ENCODE measurements around the gene ZBTB7C. TPM values are rescaled to one million over a fixed set of nuclear protein-coding genes. Genes with fewer than 3 reads are reported as not detected.

Gene ZBTB7C
- total RNA-seq, 1 donor from 2014 or later, result 0.56 TPM

DNA sequence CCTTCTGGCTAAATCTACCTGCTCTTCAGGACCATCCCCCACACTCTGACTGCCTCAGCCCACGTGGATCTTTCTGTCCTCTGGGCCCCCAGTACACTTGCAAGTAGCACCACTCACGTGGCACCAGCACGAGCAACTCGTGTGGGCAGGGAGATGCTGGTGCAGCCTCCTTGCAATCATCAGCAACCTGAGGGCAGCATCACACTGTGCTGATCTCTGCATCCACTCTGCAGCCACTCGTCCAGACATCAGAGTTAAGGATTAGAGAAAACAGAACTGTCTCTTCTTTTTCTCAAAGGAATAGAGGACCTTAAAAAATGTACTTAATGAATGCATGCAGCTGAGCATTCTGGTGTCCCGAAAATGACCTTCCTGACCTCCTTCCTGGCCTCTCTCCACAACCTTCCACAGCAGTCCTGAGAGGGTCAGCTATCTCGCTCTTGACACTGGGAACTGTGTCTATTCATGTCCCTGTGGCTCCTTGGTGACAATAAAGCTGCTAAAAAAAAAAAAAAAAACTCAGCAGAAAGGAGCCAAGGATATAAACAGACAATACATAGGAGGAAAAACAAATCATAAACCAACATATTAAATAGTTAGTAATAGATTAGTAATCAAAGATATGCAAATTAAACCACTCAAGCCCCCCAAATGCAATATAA is 145.9 kb downstream of the ZBTB7C start:
- H3K4me1 Mint-ChIP-seq, result no peaks in the 10 kb centered on the region
- intact Hi-C loops (cut with micrococcal nuclease), result no loop called here
- H3K36me3 Mint-ChIP-seq (ENCODE audit: low read depth), result no peaks in the 10 kb centered on the region
- H3K9me3 Mint-ChIP-seq, result no peaks in the 10 kb centered on the region
- DNase-seq, result no peak
- peaks cover 8% of the 10 kb centered on the region for H3K27me3 Mint-ChIP-seq
- no peak overlapping the region for H3K4me3 Mint-ChIP-seq
- H3K27ac Mint-ChIP-seq, result no peak overlapping the region

DNA sequence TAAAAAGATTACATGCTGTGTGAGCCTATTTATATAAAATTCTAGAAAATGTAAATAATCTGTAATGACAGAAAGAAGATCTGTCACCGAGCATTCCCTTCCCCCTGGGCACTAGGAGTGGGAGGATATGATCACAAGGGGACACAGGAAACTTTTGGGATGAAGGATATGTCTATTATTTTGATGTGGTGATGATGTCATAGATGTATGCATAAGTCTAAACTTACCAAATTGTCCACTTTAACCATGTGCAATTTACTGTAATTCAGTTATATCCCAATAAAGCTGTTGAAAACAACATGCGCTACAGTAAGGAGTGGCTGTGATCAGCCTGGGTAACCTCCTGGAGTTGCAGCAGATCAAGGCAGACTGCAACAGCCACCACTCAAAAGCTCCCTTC is 148.9 kb downstream of the ZBTB7C start:
- peaks cover 4% of the 10 kb centered on the region for H3K9me3 Mint-ChIP-seq
- H3K4me1 Mint-ChIP-seq, result no peaks in the 10 kb centered on the region
- intact Hi-C loops (cut with micrococcal nuclease), result no loop called here
- no peak overlapping the region for H3K27ac Mint-ChIP-seq
- no peak for DNase-seq
- H3K4me3 Mint-ChIP-seq, result no peak overlapping the region
- no peaks in the 10 kb centered on the region for H3K36me3 Mint-ChIP-seq (ENCODE audit: low read depth)
- H3K27me3 Mint-ChIP-seq, result peaks cover 26% of the 10 kb centered on the region

DNA sequence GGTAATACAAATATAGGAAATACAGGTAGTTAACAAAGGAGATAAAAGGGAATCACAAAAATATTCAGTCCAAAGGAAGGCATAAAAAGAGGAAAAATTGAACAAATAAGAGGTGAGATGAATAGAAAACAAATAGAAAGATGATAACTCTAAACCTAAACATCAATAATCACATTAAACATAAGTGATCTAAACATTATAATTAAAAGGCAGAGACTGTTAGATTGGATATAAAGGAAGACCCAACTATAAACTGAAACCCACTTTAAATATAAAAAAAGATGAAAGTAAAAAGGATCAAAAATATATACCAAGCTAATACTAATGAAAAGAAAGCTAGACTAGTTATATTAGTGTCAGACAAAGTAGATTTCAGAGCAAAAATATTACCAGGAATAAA is 152.3 kb downstream of the ZBTB7C start:
- Mint-ChIP-seq H3K27me3 (peaks cover 40% of the 10 kb centered on the region), H3K4me1 (no peaks in the 10 kb centered on the region), H3K36me3 (ENCODE audit: low read depth) (no peaks in the 10 kb centered on the region), H3K27ac (no peak overlapping the region), H3K9me3 (peaks cover 9% of the 10 kb centered on the region), H3K4me3 (no peak overlapping the region)
- intact Hi-C loops (cut with micrococcal nuclease), result no loop called here
- no peak for DNase-seq

DNA sequence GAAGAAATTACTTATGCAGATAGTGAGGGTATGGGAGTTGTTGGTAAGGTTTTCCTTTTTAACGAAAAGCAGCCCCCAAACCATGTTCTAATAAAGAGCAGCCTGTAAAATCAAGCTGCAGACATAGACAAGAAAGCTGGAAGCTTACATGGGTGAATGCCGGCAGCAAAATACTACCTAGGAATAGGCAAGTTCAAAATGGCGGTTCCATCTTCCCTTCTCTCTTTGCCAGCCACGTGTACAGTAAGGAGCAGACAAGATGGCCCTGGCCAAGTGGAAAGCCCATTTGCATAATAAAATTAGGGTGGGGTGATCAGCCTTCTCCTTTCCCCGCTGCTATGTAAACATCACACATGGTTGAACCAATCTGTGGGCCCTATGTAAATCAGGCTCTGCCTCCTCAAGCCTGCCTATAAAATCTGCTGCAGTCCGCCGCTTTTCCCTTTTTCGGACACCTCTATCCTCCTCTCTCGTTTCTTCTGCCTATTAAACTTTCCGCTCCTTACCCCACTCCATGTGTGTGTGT is 155.0 kb downstream of the ZBTB7C start:
- no peaks in the 10 kb centered on the region for H3K36me3 Mint-ChIP-seq (ENCODE audit: low read depth)
- H3K27ac Mint-ChIP-seq, result no peak overlapping the region
- no peak for DNase-seq
- H3K4me1 Mint-ChIP-seq, result no peaks in the 10 kb centered on the region
- H3K27me3 Mint-ChIP-seq, result peaks cover 46% of the 10 kb centered on the region
- H3K9me3 Mint-ChIP-seq, result peaks cover 9% of the 10 kb centered on the region
- H3K4me3 Mint-ChIP-seq, result no peak overlapping the region
- intact Hi-C loops (cut with micrococcal nuclease), result no loop called here

DNA sequence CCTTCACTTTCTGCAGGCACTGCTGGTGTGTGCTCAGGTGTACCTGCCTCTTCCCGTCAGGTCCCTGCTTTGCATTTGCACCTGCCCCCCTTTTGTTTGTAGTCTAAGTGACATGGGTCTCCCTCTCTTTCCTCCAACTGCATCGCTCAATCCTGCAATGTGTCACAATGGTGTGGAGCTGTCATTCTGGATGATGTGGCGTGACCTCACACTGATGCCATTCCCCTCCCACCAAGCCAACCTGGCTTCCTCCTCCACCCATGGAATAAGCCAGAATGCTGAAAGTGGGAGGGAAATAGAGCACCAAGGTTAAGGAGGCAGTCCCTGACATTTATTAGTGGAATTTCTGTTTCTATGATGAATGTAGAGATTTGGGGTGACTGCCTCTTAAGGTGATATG is 156.7 kb downstream of the ZBTB7C start:
- no peak for DNase-seq
- intact Hi-C loops (cut with micrococcal nuclease), result no loop called here
- Mint-ChIP-seq H3K27me3 (peaks cover 46% of the 10 kb centered on the region), H3K36me3 (ENCODE audit: low read depth) (no peaks in the 10 kb centered on the region), H3K27ac (no peak overlapping the region), H3K4me1 (no peaks in the 10 kb centered on the region), H3K9me3 (peaks cover 9% of the 10 kb centered on the region), H3K4me3 (no peak overlapping the region)

DNA sequence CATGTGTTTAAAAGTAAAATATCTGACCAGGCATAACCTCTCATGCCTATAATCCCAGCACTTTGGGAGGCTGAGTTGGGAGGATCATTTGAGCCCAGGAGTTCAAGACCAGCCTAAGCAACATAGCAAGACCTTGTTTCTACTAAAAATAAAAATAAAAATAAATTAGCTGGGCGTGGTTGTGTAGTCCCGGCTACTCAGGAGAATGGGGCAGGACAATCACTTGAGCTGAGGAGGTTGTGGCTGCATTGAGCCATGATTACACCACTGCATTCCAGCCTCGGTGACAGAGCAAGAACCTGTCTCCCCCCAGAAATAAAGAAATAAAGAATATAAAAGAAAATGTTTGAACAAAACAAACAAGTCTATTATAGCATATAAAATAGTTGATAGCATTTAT is 158.3 kb downstream of the ZBTB7C start:
- DNase-seq, result no peak

DNA sequence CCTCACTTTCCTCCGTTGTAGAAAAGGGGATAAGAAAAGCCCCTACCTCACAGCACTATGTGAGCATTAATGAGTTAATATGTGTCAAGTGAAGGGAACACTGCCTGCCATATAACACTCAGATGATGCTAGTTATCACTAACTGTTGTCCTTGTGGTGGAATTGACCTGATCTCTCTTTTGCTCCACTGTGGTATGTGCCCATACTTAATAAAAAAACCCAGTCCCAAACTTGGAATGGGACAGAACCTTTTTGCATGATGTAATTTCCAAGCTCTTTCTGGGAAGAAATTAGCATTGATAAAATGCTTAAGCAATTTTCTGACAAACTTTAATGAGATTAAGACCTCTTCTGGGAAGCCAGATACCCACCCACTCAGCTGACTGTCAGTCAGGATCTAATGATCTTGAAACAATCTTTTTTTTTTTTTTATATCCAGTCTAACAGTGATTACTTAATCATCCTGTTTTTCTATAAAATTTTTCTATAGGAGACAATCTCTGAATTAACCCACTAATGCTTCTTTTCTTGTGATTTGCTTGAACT is 158.7 kb downstream of the ZBTB7C start:
- intact Hi-C loops (cut with micrococcal nuclease), result no loop called here

More for the DNA sequence above, 158.3 kb downstream of the ZBTB7C start:
- intact Hi-C loops (cut with micrococcal nuclease), result no loop called here
- Mint-ChIP-seq H3K4me3 (no peak overlapping the region), H3K27ac (no peak overlapping the region), H3K27me3 (peaks cover 41% of the 10 kb centered on the region), H3K9me3 (peaks cover 9% of the 10 kb centered on the region), H3K36me3 (ENCODE audit: low read depth) (no peaks in the 10 kb centered on the region), H3K4me1 (no peaks in the 10 kb centered on the region)

DNA sequence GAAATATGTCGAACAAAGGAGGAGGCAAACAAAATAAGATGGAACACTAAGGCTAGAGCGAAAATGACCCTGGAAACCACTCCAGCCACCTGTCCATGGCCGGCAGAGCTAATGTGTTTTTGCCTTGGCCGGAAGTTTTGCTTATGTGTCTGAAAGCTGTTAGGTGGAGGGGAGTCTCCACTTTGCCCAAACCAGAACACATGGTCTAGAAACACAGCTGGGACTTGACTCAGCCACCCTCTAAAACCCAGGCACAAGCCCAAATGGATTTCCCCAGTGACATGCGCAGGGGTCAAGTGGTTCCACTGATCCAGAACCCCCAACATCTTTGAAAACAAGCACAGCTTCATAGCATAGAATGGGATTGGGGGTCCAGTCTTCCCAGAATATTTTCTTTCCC is 159.3 kb downstream of the ZBTB7C start:
- Mint-ChIP-seq H3K27ac (no peak overlapping the region), H3K27me3 (peaks cover 36% of the 10 kb centered on the region), H3K4me1 (no peaks in the 10 kb centered on the region), H3K4me3 (no peak overlapping the region), H3K9me3 (peaks cover 5% of the 10 kb centered on the region), H3K36me3 (ENCODE audit: low read depth) (no peaks in the 10 kb centered on the region)
- DNase-seq, result no peak
- intact Hi-C loops (cut with micrococcal nuclease), result no loop called here

More for the DNA sequence above, 158.7 kb downstream of the ZBTB7C start:
- no peak for DNase-seq
- Mint-ChIP-seq H3K4me3 (no peak overlapping the region), H3K27ac (no peak overlapping the region), H3K4me1 (no peaks in the 10 kb centered on the region), H3K36me3 (ENCODE audit: low read depth) (no peaks in the 10 kb centered on the region), H3K9me3 (peaks cover 5% of the 10 kb centered on the region), H3K27me3 (peaks cover 39% of the 10 kb centered on the region)

DNA sequence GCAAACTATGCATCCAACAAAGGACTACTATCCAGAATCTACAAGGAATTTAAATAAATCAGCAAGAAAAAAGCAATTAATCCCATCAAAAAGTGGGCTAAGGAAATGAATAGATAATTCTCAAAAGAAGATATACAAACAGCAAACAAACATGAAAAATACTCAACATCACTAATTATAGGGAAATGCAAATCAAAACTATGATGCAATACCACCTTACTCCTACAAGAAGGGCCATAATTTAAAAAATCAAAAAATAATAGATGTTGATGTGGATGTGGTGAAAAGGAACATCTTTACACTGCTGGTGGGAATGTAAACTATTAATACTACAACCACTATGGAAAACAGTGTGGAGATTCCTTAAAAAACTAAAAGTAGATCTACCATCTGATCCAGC is 164.7 kb downstream of the ZBTB7C start:
- Mint-ChIP-seq H3K36me3 (ENCODE audit: low read depth) (no peaks in the 10 kb centered on the region), H3K9me3 (peaks cover 18% of the 10 kb centered on the region), H3K4me3 (no peak overlapping the region), H3K27me3 (peaks cover 42% of the 10 kb centered on the region), H3K27ac (no peak overlapping the region), H3K4me1 (no peaks in the 10 kb centered on the region)
- intact Hi-C loops (cut with micrococcal nuclease), result no loop called here
- no peak for DNase-seq

DNA sequence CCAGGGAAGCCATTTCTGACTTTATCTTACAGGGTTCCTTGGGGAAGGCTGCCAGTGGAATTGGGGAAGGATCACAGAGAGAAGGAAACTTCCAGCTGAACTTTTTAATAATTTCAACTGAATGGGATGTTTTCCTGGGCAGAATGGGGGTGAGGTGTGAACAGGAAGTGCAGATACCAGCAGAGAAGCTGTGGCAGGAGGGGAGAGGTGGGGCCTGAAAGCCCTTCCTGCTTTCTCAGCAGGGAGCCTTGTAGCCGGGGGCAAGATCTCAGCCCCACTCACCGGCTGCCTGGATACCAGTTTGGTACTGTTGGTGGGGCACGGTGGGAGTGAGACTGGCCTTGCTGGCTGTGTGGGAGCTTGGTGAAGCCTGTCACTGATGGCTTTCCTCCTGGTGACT is 170.5 kb downstream of the ZBTB7C start:
- Mint-ChIP-seq H3K9me3 (peaks cover 18% of the 10 kb centered on the region), H3K4me1 (peaks cover 7% of the 10 kb centered on the region), H3K27me3 (peaks cover 60% of the 10 kb centered on the region), H3K4me3 (no peak overlapping the region), H3K36me3 (ENCODE audit: low read depth) (no peaks in the 10 kb centered on the region), H3K27ac (no peak overlapping the region)
- intact Hi-C loops (cut with micrococcal nuclease), result no loop called here
- DNase-seq, result no peak

DNA sequence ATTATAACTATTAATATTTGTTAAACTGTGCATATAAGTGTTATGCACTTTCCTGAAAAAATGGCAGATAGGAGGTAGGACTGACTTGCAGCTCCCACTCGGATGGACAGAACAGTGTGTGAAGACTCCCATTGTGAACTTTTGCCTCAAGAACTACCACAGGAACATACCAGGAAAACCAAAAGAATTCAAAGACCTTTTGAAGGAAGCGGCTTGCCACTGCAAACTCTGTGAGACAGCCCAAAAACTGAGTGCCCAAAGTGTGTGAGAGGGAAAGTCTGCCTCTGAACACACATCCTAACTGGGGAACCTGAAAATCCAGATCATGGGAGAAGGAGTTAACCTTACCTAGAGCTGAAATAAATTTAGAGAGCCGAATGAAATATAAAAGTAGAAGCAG is 171.0 kb downstream of the ZBTB7C start:
- Mint-ChIP-seq H3K27ac (no peak overlapping the region), H3K4me1 (peaks cover 7% of the 10 kb centered on the region), H3K36me3 (ENCODE audit: low read depth) (no peaks in the 10 kb centered on the region), H3K27me3 (peaks cover 59% of the 10 kb centered on the region), H3K9me3 (peaks cover 15% of the 10 kb centered on the region), H3K4me3 (no peak overlapping the region)
- no peak for DNase-seq
- intact Hi-C loops (cut with micrococcal nuclease), result no loop called here

DNA sequence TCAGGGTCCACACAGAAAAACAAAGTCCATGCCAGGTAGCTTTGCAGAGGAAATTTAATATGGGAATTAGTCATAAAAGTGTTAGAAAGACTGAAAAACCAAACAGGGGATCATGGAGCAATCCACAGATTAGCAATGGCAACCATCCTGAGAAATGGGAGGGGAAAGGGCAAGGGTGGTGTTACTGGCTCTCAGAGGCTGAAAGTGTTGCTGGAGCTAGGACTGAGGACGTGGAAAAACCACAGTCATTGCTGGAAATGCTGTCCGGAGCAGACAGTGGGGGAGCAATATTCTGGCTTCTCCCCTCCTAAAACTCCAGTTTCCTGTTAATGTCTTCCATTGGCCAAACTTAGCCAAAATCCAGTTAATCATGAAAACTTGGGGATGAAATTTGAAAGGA is 172.4 kb downstream of the ZBTB7C start:
- Mint-ChIP-seq H3K4me1 (peaks cover 7% of the 10 kb centered on the region), H3K36me3 (ENCODE audit: low read depth) (no peaks in the 10 kb centered on the region), H3K27ac (no peak overlapping the region), H3K4me3 (no peak overlapping the region), H3K9me3 (peaks cover 10% of the 10 kb centered on the region), H3K27me3 (peaks cover 60% of the 10 kb centered on the region)
- intact Hi-C loops (cut with micrococcal nuclease), result no loop called here
- DNase-seq, result no peak

DNA sequence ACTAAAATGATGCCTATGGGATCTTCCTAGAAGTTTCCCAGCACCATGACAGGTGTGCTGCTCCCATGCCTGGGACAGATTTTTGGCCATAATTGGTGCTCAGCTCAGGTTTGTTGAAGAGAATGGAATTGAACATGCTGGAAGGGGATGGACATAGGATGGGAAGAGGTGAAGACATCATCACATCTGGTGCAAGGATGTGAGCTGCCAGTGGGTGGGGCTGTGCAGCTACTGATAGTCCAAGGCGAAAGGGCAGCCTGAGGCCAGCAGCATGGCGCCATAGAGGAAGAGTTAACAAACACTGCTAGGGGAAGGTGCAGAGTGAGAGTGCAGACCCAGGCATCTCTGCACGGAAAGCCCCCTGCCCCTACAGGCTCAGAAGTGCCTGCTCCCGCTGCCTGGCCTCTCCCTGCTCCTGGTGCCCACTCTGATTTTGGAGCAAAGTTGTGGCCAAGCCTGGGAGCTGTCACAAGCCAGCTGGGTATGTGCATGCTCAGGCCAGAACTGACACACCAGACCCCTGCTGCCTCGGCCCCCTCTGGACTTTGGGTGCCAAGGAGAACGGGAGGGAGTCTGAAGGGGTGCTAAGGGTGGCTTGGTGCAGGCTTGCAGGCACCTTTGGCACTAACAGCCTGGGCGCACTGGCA is 178.6 kb downstream of the ZBTB7C start:
- intact Hi-C loops (cut with micrococcal nuclease), result no loop called here
- Mint-ChIP-seq H3K9me3 (no peaks in the 10 kb centered on the region), H3K27ac (no peak overlapping the region), H3K4me1 (peaks cover 27% of the 10 kb centered on the region), H3K36me3 (ENCODE audit: low read depth) (no peaks in the 10 kb centered on the region), H3K27me3 (peaks cover 23% of the 10 kb centered on the region), H3K4me3 (no peak overlapping the region)
- DNase-seq, result peak; percentile 75

DNA sequence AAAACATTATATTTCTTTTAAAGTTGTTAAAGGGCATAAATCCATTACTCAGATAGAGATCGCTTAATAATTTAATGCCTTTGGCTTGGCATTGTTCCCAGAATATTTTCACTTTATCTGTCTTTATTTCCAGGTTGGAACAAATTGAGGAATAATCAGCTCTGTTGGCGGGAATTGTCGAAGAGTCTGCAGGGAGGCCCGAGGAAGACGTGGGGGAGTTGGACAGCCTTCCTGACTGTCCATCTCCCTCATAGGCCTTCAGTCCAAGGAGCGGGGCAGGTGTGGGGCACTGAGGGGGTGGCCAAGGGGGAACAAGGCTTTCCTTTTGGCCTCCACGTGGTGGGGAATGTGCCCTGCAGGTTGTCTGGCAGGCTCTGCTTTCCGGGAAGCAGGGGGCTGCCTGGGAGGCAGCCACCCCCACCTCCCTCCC is 179.6 kb downstream of the ZBTB7C start:
- H3K36me3 Mint-ChIP-seq (ENCODE audit: low read depth), result no peaks in the 10 kb centered on the region
- peaks cover 29% of the 10 kb centered on the region for H3K4me1 Mint-ChIP-seq
- H3K4me3 Mint-ChIP-seq, result no peak overlapping the region
- no peak for DNase-seq
- no peak overlapping the region for H3K27ac Mint-ChIP-seq
- intact Hi-C loops (cut with micrococcal nuclease), result loop anchor here (2.0 to 5.0 kb wide), 2 partner anchors 105 to 218 kb away; no protein-coding TSS in a partner anchor
- no peaks in the 10 kb centered on the region for H3K9me3 Mint-ChIP-seq
- H3K27me3 Mint-ChIP-seq, result peaks cover 17% of the 10 kb centered on the region

All from activated CD4-positive, alpha-beta T cell treated with anti-CD3 and anti-CD28 coated beads, Interleukin-2, amount 10 ng/mL, durations not matched to agents 24 days and 14 days (primary cell).